Endothelial cell (in vitro differentiated cells): Measurements from ENCODE around the gene ZNRF3. TPM values are rescaled to one million over a fixed set of nuclear protein-coding genes. Genes with fewer than 3 reads are reported as not detected.

Experiments used
- DNase-seq: peaks from one replicate; pipeline ENCODE4 v3.0.0; 2021; ENCODE audit warnings: low spot score
- H3K27ac Mint-ChIP-seq: one replicate; pipeline ENCODE4 v1.8.0; 2021; ENCODE audit warnings: mixed read lengths, inconsistent platforms; ENCODE audit not compliant: unreplicated experiment
- H3K27me3 Mint-ChIP-seq: one replicate; pipeline ENCODE4 v1.8.0; 2021; ENCODE audit warnings: mild to moderate bottlenecking, moderate library complexity, mixed read lengths, inconsistent platforms; ENCODE audit not compliant: unreplicated experiment
- H3K36me3 Mint-ChIP-seq: one replicate; pipeline ENCODE4 v1.8.0; 2021; ENCODE audit warnings: mild to moderate bottlenecking, low read depth, mixed read lengths, inconsistent platforms; ENCODE audit not compliant: unreplicated experiment
- H3K4me1 Mint-ChIP-seq: one replicate; pipeline ENCODE4 v1.8.0; 2021; ENCODE audit warnings: mild to moderate bottlenecking, mixed read lengths, inconsistent platforms; ENCODE audit not compliant: unreplicated experiment
- H3K4me3 Mint-ChIP-seq: one replicate; pipeline ENCODE4 v1.8.0; 2021; ENCODE audit warnings: mild to moderate bottlenecking, mixed read lengths, inconsistent platforms; ENCODE audit not compliant: unreplicated experiment
- H3K9me3 Mint-ChIP-seq: one replicate; pipeline ENCODE4 v1.8.0; 2021; ENCODE audit warnings: mixed read lengths, inconsistent platforms; ENCODE audit not compliant: unreplicated experiment
- CTCF ChIP-seq: fragments of 200-600 bp; sonication (generic); IDR thresholded peaks from one replicate; pipeline ENCODE4 v1.5.0; 2021; ENCODE audit warnings: antibody characterized with exemption; ENCODE audit not compliant: unreplicated experiment
- total RNA-seq: library from RNA; stranded (reverse); fragmentation: NEBNext Ultra II Directional; extraction: Animal tissue kit (Norgen Biotek cat#: 25700); gene quantifications from one replicate; pipeline ENCODE4 v1.2.1, GENCODE V29; 2021; ENCODE audit not compliant: unreplicated experiment

ZNRF3 gene
- total RNA-seq, 1 donor from 2014 or later = 3.3 TPM

GRCh38 chr22:28894334-28894733 is 11.0 kb downstream of the ZNRF3 start:
- Mint-ChIP-seq H3K27ac (no peak overlapping the region), H3K27me3 (no peaks in the 10 kb centered on the region), H3K9me3 (no peaks in the 10 kb centered on the region), H3K4me1 (peaks cover 21% of the 10 kb centered on the region), H3K36me3 (no peaks in the 10 kb centered on the region), H3K4me3 (no peak overlapping the region)
- TF ChIP-seq CTCF = no peak
- no peak for DNase-seq

- Mint-ChIP-seq H3K36me3 (no peaks in the 10 kb centered on the region), H3K27me3 (no peaks in the 10 kb centered on the region), H3K4me3 (no peak overlapping the region), H3K27ac (no peak overlapping the region), H3K4me1 (peaks cover 21% of the 10 kb centered on the region), H3K9me3 (no peaks in the 10 kb centered on the region)
- TF ChIP-seq CTCF = no peak
- no peak for DNase-seq
These were observed 11.4 kb downstream of the ZNRF3 start for GRCh38 chr22:28894807-28895206.

DNA sequence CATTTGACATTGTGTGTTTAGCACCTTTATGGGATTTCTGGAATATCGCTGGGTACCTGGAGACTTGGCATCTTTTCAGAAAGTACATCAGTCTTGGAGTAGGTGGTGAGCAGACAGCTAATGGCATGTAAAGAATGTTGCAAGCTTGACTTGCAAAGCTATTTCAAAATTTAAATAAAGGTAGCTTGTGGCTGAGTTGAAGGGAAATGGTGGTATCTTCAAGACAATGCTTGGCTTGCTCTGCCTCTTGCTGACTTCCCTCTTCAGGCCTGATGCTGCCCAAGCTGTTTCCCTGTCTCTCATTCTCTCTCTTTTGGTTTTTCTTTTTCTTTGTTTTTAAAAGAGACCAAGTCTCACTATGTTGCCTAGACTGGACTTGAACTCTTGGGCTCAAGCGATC is 13.2 kb downstream of the ZNRF3 start:
- no peaks in the 10 kb centered on the region for H3K9me3 Mint-ChIP-seq
- H3K27ac Mint-ChIP-seq = peak overlapping the region; percentile 7
- H3K27me3 Mint-ChIP-seq = no peaks in the 10 kb centered on the region
- DNase-seq = no peak
- TF ChIP-seq CTCF = no peak
- H3K4me1 Mint-ChIP-seq = peaks cover 18% of the 10 kb centered on the region
- no peak overlapping the region for H3K4me3 Mint-ChIP-seq
- no peaks in the 10 kb centered on the region for H3K36me3 Mint-ChIP-seq

DNA sequence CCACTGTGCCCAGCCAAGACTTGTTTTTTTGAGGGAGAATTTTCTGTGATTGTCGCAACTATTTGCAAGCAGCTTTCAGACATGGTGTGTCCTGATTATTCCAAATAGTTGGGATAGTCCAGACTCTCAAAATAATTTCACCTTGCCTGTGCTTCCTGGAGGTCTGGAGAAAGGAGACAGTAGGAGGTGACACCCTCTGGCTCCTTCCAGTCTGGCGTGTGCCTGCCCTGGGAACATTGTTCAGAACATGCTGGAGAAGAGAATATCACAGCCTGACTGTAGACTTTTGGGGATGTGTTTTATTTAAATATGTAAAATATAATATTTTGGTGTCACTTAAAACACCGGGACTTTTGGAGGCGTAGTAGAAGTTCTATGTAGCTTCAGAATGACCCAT is 14.9 kb downstream of the ZNRF3 start:
- Mint-ChIP-seq H3K4me3 (no peak overlapping the region), H3K36me3 (no peaks in the 10 kb centered on the region), H3K27me3 (no peaks in the 10 kb centered on the region), H3K27ac (no peak overlapping the region), H3K9me3 (no peaks in the 10 kb centered on the region), H3K4me1 (peaks cover 12% of the 10 kb centered on the region)
- no peak for DNase-seq
- no peak for TF ChIP-seq CTCF

- Mint-ChIP-seq H3K36me3 (no peaks in the 10 kb centered on the region), H3K4me1 (peaks cover 12% of the 10 kb centered on the region), H3K27me3 (no peaks in the 10 kb centered on the region), H3K4me3 (no peak overlapping the region), H3K9me3 (no peaks in the 10 kb centered on the region), H3K27ac (no peak overlapping the region)
- no peak for DNase-seq
- no peak for TF ChIP-seq CTCF
These were observed 16.0 kb downstream of the ZNRF3 start for GRCh38 chr22:28899199-28899853.
